SK-N-MC (cell line): ENCODE data around the gene ARHGEF16.

Experiments used
- EZH2 ChIP-seq: fragments of 200-600 bp; sonication (generic); IDR thresholded peaks from one replicate; pipeline ENCODE4 v1.6.1; 2017; ENCODE audit warnings: antibody characterized with exemption
- FOXP2 ChIP-seq: optimal IDR thresholded peaks from 2 replicates; pipeline ENCODE3; 2011; ENCODE audit warnings: mild to moderate bottlenecking, moderate library complexity; ENCODE audit not compliant: insufficient read depth; ENCODE audit errors: extremely low read length, control extremely low read depth
- POLR2AphosphoS5 ChIP-seq: IDR thresholded peaks from 2 replicates; pipeline ENCODE4 v1.6.1; 2012; ENCODE audit warnings: mild to moderate bottlenecking, low read depth, low read length, borderline replicate concordance

DNA sequence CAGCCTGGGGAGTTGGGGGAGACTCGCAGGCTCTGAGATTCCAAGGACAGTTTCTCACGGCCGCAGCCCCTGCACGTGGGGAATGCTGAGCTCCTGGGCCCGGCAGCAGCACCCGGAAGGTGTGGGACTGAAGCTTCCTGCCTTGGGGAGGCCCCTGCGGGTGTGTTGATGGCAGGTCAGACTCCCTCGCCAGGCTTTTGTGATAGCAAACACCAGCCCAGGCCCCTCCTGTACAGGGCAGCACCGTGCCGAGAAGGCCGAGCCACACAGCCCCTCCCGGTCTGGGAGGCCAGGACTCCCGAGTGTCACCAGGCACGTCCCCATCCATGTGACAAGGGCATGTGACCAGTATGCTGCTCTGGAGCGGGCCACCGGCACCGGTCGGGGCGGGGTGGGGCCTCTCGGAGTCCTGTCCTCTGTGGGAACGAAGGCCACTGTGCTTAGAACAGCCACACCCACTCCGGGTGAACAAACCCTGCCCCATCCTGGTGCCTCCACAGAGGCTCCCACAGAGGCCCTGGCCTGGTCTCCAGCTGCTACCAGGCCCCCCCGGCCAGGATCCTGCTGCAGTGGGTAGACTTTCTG, 31.1 kb upstream of the ARHGEF16 start:
- TF ChIP-seq EZH2 (no peak), POLR2AphosphoS5 (no peak), FOXP2 (no peak)
